T-helper 22 cell (primary cell): Measurements from ENCODE around the gene UBE2K.
"Not testable (repeated sequence)": the region's sequence is repeated elsewhere in the genome, so short reads cannot be mapped to it uniquely, and the experiment has no call there.

Source experiments
- DNase-seq: peaks from one replicate; pipeline ENCODE4 v3.0.0-alpha.2; 2020; ENCODE audit warnings: low read depth

Gene UBE2K

DNA sequence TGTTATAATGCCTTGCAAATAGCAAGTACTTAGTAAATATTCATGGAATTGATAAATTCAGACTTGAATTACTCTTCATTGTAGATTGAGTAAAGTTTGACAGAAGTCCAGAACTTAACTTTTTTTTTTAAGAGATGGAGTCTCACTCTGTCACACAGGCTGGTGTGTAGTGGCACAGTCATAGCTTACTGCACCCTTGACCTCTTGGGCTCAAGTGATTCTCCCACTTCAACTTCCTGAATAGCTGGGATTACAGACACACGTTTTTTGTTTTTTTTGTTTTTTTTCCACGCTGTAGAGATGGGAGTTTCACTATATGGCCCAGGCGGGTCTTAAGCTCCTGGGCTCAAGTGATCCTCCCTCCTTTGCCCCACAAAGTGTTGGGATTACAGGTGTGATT is 32.1 kb downstream of the UBE2K start:
- DNase-seq, result no peak

DNA sequence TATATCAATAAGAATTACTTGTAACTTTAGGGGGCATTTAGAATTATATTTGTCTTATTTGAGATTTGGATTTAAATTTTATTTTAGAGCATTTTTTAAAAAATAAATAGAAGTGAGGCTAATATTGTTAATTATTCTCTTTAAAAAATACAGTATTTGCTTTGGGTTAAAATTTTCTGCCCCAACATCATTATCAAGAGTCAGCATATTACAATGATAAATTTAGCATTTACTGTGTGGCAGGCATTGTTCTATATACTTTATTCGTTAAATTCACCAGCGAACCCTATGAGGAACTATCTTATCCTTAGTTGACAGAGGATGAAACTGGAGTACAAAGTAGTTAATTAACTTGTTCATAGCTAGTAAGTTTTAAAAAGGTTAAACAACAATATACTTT is 34.0 kb downstream of the UBE2K start:
- DNase-seq, result no peak

DNA sequence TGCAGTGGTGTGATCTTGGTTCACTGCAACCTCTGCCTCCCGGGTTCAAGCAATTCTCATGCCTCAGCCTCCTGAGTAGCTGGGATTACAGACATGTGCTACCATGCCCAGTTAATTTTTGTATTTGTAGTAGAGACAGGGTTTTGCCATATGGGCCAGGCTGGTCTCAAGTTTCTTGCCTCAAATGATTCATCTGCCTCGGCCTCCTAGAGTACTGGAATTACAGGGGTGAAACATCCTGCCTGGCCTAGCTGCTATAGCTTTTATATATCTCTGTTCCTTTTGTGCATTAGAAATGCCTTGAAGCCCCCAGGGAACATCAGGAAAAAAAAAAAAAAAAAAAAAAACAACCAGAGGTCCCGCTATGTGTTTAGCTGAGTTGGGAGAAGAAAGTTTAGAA is 34.8 kb downstream of the UBE2K start:
- no peak for DNase-seq

DNA sequence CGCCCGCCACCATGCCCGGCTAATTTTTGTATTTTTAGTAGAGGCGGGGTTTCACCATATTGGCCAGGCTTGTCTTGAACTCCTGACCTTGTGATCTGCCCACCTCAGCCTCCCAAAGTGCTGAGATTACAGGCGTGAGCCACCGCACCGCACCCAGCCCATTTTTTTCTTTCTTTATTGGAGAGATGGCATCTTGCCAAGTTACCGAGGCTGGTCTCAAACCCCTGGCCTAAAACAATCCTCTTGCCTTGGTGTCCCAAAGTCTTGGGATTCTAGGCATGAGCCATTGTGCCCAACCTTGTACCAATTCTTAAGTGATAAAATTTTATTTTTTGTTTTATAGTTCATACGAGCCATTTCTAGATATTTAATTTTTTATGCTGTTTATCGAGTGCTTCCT is 41.7 kb downstream of the UBE2K start:
- DNase-seq, result not testable (repeated sequence)

DNA sequence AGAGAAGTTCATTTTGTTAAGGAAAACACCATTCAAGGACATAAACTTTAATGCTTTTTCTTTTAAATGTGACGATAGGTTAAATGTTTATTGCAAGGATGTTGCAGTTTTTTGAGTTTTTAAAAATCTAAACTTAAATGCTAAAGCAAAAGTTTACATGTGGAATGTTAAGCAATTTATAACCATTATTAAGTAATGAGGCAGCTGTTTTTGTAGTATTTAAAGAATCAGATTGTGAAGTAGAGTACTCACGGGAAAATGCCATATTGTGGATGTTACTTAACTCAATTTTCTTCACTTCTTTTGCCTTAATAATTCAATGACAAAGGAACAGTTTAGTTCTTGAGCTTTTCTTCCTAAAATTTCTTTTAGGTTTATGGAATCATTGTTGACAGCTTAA is 43.5 kb downstream of the UBE2K start:
- DNase-seq, result no peak

DNA sequence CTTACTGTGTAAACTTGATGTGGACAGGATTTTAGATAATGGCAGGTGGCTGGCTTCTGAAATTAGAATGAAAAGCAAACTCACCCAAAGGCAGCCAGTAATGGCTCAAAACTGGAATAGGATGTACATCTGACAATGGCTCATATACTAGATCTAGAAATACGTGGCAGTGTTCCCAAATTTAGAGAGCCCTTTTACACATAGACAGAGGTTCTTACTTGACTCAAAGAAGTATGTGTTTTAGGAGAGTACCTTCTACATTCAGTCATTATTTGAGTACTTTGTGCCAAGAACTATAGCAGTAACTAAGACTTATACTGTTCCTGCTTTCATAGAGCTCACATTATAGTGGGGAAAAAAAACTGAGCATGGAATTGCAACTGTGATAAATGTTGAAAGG is 48.0 kb downstream of the UBE2K start:
- DNase-seq, result no peak

DNA sequence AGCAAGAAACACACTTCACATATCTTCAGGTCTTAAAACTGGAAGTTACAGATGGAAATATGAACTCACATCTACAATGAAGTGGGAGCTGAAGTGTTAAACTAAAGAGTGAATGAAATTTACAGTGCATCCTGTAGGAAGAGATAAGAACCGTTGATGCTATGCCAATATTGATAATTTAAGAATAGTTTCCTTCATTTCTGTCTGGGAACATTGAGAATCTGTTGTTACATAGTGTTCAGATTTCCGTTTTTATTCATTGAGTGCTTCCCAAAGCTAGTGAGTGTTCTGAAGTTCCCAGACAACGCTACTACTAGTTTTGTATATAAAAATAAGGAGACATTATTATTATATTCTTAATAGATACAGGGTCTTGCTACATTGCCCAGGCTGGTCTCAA is 52.3 kb downstream of the UBE2K start:
- no peak for DNase-seq

DNA sequence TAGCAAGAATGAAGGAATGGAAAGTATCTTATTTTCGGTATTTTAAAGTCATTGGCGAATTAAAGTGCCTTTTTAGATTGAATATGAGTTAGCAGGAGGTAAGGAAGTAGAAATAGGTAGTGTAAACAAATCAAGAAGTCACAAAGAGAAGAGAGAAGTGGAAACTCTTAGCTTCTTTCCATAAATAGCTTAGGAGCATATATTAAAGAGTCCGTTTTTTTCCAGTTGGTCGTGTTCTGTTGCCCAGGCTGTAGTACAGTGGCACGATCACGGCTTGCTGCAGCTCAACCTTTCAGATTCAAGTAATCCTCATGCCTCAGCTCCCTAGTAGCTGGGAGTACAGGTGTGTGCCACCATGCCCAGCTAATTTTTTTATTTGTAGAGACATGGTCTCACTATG is 56.4 kb downstream of the UBE2K start:
- DNase-seq, result no peak

DNA sequence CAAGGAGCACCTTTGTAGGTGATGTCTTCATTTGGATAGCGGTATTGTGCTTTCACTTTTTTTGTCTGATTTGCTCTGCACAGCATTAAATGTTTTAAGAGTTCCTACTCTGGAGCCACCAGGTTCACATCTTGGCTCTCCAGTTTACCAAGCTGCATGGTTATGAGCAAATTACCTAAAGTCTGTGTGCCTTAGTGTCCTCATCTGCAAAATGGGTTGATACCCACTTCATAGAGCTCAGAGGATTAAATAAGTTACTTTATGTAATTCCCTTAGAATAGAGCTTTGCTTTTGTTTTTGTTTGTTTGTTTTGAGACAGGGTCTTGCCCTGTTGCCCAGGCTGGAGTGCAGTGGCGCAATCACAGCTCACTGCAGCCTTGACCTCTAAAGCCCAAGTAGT is 58.2 kb downstream of the UBE2K start:
- no peak for DNase-seq

DNA sequence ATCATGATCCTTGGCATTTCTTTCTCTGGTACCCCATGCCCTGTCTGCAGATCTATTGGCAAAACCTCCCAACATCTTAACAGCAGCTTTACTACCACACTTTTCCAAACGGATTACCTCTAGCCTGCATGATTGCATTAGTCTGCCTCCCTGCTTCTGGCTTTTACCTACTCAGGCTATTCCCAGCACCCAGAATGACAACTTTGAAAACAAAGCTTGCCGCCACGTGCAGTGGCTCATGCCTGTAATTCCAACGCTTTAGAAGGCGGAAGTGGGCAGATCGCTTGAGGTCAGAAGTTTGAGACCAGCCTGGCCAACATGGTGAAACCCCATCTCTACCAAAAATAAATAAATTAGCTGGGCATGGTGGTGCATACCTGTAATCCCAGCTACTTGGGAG is 60.2 kb downstream of the UBE2K start:
- no peak for DNase-seq

DNA sequence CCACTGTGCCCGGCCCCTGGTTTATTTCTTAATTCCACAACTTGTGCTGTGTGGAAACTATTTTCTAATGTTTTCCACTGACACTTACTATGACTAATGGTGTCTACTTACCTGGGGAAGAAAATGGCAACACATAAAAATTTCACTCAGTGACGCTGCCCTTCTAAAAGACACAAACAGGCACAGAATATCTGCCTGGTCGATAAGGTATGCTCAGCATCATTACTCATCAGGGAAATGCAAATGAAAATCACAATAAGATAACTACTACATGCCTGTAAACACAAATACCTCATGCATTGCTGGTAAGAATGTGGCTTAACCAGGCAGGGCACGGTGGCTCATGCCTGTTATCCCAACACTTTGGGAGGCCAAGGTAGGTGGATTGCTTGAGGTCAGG is 61.6 kb downstream of the UBE2K start:
- DNase-seq, result no peak

DNA sequence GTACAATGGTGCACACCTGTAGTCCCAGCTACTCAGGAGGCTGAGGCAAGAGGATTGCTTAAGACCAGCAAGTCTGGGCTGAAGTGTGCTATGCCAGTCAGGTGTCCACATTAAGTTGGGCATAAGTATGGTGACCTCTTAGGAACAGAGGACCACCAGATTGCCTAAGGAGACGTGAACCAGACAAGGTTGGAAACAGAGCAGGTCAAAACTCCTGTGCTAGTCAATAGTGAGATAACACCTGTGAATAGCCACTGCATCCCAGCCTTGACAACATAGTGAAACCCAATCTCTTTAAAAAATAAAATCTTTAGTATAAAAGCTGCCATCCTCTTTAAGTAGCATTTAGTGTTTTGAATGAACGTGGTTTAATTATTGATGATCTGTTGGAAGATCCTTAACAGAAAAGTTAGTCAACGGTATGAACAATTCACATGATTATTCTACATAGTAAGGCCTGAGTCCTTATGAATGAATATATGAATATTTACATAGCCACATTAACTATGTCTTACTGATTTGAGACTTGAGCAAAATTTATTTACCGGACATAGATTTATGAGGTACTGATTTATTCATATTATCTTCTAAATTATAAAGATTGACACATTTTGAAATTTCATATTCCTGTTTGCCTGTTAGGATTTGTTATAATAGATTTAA is 63.2 kb downstream of the UBE2K start:
- no peak for DNase-seq

DNA sequence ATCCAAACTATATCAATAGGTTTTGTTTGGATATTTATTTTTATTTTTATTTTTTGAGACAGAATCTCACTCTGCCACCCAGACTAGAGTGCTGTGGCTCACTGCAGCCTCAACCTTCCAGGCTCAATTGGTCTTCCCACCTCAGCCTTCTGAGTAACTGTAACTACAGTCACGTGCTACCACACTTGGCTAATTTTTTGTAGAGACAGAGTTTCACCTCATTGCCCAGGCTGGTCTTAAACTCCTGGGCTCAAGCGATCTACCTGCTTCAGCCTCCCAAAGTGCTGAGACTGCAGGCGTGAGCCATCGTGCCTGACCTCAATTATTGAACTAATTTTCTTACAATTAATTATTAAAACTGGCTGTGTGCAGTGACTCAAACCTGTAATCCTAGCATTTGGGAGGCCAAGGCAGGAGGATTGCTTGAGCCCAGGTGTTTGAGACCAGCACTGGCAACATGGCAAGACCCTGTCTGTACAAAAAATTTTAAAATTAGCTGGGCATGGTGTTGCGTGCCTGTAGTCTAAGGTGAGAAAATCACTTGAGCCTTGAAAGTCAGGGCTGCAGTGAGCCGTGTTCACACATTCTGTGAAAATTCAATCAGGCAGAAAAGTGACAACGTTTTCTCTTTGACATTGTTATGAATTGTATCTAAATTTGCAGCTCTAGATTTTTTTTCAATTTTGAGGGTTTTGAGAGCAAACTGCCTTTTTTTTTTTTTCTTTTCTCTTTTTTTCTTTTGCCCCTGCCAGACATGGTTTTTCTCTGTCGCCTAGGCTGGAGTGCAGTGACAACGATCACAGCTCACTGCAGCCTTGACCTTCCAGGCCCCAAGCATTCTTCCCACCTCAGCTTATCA is 66.0 kb downstream of the UBE2K start:
- no peak for DNase-seq

DNA sequence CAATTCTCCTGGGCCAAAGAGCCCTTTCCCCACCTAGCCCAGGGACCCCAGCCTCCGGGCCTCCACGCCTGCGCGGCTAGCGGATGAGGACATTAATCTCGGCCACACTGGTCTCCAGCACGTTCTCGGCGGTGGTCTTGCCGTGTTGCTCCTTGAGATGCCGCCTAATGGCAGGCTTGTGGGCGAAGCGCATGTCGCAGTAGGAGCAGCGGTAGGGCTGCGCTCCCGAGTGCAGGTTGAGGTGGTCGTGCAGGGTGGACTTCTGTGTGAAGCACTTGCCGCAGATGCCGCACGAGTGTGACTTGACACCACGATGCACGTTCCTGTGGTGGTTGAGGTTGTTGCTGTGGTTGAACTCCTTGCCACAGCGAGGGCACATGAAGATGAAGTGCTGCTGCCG is 72.1 kb downstream of the UBE2K start:
- no peak for DNase-seq

DNA sequence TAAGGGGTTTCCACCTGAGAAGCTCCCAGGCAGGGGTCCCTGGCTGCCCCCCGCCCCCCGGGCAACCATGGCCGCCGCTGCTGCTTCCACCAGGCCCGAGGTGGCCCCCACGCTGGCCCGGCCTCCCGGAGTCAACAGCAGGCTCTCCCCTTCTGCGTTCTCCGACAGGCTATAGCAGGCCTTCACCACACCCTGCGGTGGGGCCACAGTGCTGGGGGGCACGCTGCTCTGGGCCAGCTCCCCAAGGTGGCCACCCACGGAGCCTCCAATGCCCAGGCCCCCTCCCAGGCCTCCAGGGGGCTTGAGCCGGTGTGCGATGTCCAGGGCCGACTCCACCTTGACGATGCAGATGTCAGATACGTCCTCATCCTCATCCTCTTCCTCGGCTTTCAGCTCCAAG is 72.5 kb downstream of the UBE2K start:
- DNase-seq, result no peak

DNA sequence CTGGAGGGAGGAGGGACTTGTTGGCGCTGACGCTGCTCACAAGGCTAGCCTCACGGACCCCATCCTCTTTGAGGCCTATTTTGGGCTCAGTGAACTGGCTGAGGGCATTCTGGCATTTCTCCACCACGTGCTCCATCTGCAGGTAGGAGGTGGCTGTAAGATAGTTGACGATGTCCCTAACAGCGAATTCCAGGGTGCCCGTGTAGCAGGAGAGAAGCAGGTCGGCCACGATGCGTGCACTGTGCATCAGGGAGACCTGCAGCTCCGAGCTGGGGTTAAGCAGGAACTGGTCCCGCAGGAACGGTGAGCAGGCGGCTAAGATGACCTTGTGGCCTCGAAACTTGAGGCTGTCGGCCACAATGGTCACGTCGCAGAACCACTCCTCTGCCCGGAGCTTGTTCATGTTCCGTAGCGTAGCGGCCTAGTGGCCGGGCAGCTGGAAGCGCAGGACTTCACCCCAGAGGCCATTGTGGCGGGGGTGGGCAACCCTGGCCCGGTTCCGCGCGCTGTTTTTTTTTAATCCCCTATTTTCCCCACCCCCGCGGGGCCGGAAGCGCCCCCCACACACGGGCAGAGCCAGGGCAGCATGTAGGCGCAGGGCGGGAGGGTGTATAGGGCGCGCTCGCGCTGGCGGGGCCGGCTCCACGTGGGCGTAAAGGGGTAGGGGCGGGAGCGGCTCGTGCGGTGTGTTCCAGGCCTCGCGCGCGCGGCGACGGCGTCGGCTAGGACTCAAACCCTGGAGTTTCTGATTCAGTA is 73.2 kb downstream of the UBE2K start:
- DNase-seq, result no peak

DNA sequence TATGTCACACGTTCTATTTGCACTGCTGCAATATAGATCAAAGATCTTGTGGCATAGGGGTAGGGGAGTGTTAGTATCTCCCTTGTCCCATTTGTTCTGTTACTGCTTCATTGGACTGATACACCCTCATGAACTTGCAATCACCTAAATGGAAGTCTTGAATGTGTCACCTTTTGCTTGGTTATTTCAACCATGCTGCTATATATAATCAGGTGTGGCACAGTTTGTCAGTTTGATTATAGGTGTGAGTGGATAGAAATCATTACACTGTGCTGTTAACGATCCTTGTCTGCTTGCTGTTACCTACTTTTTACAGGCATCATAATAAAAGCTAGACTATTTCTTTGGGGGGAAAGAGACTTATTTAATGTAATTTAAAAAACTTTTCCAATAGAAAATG is 84.1 kb downstream of the UBE2K start:
- not testable (repeated sequence) for DNase-seq

DNA sequence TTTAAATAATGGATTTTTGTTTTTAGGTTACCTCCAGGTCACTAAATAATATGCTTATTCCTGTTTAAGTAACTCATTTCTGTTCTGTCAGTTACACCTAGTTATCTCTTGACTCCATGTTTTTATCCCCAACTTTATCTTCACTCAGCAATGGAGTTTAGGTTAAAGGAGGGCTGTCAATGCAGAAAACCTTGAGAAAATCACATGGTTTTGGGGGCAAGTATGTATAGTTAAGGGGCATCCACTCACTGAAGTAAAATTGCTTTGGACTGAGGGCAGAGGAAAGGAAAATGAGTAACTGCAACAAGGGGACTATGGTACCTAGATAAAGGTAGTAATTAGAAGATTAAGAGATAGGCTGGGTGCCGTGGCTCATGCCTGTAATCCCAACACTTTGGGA is 87.1 kb downstream of the UBE2K start:
- no peak for DNase-seq

DNA sequence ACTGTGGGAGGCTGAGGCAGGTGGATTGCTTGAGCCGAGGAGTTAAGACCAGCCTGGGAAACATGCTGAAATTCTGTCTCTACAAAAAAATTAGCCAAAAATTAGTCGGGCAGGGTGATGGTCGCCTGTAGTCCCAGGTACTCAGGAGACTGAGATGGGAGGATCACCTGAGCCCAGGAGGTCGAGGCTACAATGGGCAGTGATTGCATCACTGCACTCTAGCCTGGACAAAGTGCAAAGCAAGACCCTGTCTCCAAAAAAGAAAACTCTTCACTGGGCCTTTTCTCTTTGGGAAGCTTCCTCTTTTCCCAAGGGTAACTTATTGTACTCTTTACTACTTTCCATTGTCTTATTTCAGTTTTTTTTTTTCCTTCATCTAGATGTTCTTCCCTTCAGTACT is 88.9 kb downstream of the UBE2K start:
- DNase-seq, result no peak

DNA sequence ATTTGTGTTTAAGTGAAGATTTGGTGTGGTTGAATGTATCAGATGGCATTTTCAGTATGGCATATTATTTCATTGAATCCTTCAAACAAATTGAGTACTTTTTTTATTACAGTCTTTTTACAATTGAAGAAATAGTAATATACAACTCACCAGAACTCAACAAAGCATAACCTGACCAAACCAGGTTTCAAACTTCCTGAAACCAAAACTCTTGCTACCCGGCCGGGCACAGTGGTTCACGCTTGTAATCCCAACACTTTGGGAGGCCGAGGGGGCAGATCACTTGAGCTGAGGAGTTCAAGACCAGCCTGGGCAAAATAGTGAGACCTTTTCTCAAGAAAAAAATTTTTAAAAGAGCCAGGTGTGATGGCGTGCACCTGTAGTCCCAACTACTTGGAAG is 94.2 kb downstream of the UBE2K start:
- no peak for DNase-seq

DNA sequence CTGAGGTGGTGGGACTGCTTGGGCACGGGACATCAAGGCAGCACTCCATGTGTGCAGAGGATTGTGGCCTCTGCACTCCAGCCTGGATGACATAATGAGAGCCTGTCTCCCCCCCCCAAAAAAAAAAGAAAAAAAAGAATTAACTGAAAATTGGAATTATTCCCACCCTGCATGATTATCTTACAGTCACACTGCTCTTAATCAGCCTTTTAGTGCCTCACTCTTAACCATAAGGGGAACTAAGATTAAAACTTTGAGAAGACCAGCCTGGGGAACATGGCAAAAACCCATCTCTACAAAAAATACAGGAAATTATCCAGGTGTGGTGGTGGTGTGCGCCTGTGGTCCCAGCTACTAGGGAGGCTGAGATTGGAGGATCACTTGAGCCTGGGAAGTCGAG is 94.6 kb downstream of the UBE2K start:
- no peak for DNase-seq

DNA sequence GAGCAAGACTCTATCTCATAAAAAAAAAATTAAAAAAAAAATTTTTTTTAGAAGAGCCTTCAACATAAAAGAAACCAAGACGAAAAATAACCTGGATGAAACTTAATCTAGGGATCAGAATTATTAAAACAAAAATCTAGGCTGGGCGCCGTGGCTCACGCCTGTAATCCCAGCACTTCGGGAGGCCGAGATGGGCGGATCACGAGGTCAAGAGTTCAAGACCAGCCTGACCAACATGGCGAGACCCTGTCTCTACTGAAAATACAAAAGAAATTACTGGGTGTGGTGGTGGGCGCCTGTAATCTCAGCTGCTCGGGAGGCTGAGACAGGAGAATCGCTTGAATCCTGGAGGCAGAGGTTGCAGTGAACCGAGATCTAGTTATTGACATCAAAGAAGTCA is 95.0 kb downstream of the UBE2K start:
- DNase-seq, result not testable (repeated sequence)

DNA sequence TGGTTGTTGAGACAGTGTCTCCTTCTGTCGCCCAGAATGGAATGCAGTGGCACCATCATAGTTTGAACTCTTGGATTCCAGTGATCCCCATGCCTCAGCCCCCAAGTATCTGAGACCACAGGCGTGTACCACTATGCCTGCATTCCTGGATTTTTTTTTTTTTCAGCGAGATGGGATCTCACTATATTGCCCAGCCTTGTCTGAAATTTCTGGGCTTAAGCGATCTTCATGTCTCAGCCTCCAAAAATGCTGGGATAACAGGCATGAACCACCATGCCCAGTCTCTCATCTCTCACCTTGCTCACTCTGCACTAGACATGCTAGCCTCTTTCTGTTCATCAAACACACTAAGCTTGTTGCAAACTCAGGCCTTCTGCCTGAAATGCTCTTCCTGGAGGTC is 104.1 kb downstream of the UBE2K start:
- DNase-seq, result no peak
